GM19240 (cell line): ENCODE measurements around the gene NPIPA1.
"Not testable (repeated sequence)": the region's sequence is repeated elsewhere in the genome, so short reads cannot be mapped to it uniquely, and the experiment has no call there.

Source experiments
- DNase-seq: peaks from one replicate; pipeline ENCODE4 v3.0.0; 2011; ENCODE audit warnings: low spot score; ENCODE audit not compliant: insufficient read length

NPIPA1 gene

DNA sequence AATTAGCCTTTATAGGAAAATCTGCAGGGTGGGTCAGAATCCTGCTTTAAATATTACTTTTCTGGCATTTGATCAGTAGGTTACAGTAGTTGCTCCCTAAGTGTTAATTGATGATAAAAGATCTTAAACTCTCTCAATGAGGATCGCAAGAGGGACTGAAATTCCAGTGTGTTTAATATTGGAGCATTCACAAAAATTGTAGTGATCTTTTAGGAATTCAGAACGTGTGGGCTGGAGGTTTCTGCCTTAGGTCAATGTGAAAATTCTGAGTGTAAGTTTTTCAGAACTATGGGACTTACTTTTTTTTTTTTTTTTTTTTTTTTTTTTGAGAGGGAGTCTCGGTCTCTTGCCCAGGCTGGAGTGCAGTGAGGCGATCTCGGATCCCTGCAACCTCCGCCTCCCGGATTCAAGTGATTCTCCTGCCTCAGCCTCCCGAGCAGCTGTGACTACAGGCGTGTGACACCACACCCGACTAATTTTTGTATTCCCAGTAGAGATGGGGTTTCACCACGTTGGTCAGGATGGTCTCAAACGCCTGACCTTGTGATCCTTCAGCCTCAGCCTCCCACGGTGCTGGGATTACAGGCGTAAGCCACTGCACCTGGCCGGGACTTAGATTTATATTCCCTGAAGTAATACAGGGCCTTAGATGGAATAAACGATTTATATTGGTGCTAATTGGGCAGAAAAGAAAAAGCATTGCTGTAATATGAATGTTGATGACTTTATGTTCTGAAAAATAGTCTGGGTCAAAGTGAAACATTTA lies 39.9 kb downstream of the NPIPA1 start:
- not testable (repeated sequence) for DNase-seq

DNA sequence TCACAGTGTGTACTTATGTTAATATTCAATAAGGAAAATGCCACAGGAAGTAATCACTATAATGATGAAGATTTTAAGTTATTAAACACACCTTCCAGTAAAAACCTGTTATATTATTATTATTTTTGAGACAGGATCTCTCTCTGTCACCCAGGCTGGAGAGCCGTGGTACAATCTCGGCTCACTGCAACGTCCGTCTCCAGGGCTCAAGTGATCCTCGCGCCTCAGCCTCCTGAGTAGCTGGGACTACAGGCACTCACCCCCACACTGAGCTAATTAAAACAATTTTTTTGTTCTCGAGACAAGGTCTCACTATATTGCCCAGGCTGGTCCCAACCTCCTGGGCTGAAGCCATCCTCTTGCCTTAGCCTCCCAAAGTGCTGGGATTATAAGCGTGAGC lies 41.0 kb downstream of the NPIPA1 start:
- not testable (repeated sequence) for DNase-seq

DNA sequence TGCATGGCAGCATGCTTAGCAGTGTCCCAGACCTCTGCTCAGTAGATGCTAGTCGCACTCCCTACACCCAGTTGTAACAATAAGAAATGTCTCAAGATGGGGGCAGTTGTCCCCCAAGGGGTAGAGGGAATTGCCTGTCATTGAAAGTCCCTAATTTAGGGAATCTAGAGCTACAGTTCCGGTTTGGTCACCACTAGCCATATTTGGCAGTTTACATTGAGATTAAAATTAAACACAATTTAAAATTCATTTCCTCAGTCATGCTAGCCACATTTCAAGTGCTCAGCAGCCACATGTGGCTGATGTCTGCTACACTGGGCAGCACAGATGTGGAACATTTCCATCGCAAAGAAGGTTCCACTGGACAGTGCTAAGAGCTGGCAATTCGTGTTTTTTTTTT lies 41.7 kb downstream of the NPIPA1 start:
- not testable (repeated sequence) for DNase-seq

DNA sequence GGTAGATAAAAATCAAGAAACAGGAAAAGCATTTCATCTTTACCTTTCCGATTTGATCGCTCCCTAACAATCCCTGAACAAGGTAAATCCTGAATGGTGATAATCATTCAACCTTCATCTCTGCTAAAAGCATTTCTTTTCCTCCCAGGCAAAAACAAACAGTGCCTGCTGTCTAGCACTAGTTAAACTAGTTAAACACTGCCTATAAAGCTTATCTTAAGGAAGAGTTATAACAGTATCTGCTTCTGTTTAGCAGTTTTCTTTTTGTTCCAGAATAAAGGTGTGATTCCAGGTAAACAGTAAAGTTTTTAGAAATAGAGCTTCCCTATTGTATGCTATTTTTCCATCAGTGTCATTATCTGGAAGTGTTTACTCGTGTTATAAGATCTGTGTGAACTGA lies 44.0 kb downstream of the NPIPA1 start:
- DNase-seq: not testable (repeated sequence)

DNA sequence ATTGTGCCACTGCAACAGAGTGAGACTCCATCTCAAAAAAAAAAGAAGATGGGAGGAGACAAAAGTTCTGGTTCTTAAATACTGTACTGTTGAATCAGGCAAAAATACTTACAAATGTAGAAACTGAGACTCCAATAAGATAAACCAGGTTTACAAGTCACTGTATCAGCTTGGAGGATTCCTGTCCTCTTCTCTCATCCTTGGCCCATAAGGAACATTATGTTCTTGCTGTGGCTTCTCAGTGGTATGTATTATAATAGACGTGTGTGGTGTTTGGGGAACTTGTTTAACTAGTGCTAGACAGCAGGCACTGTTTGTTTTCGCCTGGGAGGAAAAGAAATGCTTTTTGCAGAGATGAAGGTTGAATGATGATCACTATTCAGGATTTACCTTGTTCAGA lies 45.3 kb downstream of the NPIPA1 start:
- DNase-seq: not testable (repeated sequence)

DNA sequence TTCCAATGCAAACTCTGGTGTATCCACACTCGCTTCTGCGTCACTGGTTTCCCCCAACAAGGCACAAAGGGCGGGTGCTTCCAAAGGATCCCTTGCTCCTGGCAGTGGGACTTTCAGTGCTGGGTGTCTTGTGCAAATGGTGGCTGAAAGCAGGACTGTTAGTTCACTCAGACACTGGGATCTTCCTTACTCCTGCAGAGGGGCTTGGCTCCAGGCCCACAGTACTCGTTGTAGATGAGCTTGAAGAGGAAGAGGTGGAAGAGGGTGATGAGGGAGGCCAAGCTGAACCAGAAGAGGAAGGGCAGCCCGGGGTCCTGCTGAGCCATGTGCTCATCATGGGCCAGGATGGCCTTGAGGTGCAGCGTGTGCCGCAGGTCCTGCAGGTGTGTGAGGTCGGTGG lies 50.8 kb downstream of the NPIPA1 start:
- DNase-seq: not testable (repeated sequence)

DNA sequence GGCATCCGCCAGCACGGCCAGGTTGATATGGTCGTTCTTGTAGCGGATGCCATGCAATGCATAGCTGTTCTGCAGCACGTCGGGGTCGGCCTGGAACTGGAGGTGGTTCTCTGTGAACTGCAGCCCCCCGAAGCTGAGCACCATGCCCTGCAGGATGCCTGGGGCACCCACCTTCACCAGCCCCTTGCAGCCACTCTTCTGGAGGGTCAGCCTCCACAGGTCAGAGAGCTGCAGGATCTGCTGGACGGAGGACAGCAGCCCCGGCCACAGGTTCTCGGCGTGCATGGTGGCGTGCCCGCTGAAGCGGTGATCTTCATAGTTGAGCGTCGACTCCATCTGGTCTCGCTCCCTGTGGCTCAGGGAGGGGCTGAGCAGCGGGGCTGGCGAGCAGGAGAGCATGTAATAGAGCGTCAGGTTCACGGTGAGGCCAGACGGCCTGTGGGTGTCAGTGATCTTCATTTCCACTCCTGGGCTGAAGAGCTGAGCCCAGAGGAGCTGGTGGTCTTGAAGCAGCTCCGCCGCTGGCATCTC lies 51.5 kb downstream of the NPIPA1 start:
- DNase-seq: not testable (repeated sequence)

DNA sequence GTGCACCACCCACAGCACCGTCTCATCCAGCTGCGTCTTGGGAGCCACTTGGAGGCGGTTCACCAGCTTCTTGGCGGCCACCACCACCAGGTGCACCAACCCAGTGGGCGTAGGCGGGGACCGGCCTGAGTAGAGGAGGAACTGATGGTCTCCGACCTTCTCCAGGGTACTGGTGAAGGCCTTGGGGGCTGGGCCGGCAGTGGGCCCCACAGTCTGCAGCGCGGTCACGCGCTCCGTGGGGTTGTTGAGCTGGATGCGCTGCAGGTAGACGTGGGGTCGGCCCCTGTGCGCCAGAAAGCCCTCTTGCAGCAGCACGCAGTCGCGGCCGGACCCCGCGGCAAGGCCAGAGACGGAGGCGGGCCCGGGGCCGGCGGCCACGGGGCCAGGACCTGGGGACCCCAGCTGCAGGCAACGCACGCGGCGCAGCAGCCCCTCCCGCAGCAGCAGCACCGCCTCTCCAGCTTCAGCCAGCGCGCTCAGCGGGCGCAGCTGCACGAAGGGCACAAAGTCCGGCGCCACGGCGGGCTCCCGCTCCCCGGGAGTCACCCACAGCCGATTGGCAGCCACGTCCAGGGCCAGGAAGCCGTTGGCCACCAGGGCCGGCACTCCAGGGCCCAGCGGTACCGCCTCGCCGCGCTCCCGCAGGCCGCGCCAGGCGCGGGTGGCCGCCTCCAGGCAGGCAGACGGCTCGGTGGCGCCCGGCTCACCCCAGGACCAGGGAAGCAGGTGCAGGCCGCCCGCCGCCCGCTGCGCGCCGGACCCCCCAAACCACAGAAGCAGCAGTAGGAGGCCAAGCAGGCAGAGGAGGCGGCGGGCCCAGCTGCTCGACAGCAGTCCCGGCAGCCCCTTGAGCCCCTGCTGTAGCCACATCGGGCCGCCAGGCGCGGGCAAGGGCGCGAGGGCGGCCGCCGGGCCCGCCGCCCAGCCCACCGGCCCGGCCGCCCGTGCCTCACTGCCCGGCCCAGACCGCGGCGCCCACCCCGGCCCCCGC lies 52.3 kb downstream of the NPIPA1 start:
- not testable (repeated sequence) for DNase-seq

DNA sequence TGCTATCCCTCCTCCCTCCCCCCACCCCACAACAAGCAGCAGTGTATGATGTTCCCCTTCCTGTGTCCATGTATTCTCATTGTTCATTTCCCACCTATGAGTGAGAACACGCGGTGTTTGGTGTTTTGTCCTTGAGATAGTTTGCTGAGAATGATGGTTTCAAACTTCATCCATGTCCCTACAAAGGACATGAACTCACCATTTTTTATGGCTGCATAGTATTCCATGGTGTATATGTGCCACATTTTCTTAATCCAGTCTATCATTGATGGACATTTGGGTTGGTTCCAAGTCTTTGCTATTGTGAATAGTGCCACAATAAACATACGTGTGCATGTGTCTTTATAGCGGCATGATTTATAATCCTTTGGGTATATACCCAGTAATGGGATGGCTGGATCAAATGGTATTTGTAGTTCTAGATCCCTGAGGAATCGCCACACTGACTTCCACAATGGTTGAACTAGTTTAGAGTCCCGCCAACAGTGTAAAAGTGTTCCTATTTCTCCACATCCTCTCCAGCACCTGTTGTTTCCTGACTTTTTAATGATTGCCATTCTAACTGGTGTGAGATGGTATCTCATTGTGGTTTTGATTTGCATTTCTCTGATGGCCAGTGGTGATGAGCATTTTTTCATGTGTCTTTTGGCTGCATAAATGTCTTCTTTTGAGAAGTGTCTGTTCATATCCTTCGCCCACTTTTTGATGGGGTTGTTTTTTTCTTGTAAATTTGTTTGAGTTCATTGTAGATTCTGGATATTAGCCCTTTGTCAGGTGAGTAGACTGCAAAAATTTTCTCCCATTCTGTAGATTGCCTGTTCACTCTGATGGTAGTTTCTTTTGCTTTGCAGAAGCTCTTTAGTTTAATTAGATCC lies 56.3 kb downstream of the NPIPA1 start:
- not testable (repeated sequence) for DNase-seq

DNA sequence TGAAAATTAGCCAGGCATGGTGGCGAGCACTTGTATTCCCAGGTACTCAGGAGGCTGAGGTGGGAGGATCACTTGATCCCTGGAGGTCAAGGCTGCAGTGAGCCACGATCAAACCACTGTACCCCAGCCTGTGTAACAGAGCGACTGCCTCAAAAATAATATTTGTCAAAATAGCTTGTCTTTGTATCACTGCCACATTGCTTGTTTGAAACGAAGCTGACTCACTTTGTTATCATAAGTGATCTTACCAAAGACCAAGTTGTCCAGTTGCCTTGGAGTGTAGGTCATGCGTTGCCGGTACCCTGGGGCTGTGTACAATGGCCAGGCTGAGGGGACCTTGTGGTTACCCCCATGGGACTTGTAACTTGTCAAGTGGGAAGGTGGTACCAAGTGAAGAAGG lies 59.5 kb downstream of the NPIPA1 start:
- not testable (repeated sequence) for DNase-seq

DNA sequence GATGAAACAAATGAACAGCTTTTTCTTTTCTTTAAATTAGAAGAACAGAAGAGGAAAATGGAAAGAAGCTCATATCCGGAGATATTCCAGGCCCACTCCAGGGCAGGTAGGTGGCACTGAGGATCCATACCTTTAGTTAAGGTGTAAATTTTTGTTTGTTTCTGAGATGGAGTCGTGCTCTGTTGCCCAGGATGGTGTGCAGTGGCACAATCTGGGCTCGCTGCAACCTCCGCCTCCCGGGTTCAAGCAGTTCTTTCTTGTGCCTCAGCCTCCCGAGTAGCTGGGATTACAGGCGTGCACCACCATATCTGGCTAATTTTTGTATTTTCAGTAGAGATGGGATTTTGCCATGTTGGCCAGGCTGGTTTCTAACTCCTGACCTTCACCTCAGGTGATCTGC lies 61.1 kb downstream of the NPIPA1 start:
- DNase-seq: not testable (repeated sequence)

DNA sequence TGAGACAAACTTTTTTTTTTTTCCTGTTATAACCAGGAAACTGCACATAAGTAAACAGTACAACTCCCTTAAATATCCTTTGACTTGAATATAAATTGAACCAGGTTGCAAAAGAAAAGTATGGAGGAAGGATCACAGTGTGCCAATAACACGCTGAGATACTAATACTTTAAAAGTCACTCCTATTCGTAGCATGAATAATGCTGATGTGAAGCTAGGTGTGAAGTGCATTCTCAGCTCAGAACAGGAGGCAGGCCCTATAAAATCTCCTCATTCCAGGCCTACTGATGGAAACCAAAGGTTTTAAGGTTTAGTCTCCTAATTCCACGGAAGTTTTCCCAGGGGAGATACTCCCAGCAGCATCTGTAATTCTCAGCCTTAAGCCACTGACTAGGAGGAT lies 62.6 kb downstream of the NPIPA1 start:
- not testable (repeated sequence) for DNase-seq
